Measurements from ENCODE around the gene OR52L1.

OR52L1 gene

DNA sequence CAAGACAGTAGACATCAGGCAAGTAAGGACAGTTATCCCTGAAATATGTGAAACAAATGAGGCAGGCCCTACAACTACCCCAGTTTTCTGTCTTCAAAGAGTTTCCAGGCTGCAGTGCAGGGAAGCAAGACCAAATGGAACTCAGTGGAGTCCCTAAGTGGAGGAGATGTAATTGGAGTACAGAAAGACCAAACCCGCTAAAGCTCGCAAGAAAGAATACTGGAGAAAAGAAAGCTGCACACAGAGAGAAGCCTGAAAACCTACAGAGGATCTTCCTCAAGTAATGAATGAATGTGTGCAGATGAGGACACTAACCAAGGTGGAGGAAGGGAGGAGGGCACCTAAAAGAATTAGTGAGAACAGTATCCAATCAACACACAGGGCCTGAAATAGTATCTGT is 46.0 kb downstream of the OR52L1 start:
- no peak for DNase-seq (ENCODE audit: low read depth in 2 of 2)

DNA sequence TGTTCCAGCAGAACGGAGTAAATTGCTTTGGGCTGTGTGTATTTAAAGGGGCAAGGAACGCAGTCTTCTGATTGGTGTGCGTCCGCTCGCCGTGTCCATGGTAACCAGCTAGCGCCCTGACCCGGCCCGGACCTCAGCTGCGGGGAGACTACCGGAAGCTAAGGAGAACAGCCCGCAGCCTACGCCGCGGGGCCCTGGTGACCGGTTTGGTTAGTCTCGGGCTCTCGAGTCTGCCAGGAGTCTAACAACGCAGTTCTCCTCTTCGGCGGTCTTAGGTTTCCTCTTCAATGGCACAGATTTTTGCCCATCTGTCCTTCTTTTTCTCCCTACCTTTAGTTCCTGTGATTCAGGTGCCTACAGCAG is 48.2 kb downstream of the OR52L1 start:
- DNase-seq (ENCODE audit: low read depth in 2 of 2): no peak

DNA sequence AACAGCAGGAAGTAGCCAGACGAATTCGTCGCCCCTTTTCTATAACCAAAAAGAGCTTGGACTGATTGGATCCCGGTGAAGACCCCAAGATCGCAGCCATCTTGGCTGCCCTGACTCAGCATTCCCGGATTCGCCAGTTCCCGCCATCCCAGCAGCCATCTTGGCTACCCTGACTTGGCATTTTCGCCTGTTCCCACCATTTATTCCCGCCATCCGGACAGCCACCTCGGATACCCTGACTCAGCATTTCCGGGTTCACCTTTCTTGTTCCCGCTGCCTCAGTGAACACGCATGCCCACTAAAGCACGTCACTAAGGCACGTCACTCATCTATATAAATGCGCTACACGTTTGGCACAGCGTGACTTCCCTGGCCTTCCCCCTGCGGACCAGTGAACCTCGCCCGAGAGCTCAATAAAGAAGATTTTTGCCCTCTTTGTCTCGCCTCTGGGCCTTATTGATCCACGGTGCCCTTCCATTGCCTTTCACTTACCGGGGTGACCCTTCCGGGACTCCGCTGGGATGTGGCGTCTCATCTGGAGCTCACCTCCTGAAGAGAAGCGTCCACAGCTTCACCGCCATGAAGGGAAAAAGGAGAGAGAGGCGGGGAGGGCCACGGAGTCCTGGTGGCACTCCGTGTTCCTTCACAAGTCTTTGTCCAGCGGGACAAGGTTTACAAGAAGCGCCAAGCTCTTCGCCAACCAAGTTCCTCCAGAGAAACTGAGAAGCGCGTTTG is 48.8 kb downstream of the OR52L1 start:
- no peak for DNase-seq (ENCODE audit: low read depth in 2 of 2)

All from stimulated activated CD8-positive, alpha-beta memory T cell treated with anti-CD3 and anti-CD28 coated beads, Interleukin-7, amount 100 ng/mL, for 4 hours (primary cell).